Bronchial epithelial cell (primary cell): ENCODE data around the gene CENPM. TPM values are rescaled to one million over a fixed set of nuclear protein-coding genes. Genes with fewer than 3 reads are reported as not detected.

ENCODE experiments used
- DNase-seq: peaks from one replicate; pipeline ENCODE4 v3.0.0-alpha.2; 2010; ENCODE audit warnings: low read depth
- FAIRE-seq: peaks from 2 replicates; lab custom pipeline; 2011; peaks lifted over from hg19 to GRCh38; lab: Jason Lieb, UNC
- H3K27me3 ChIP-seq: 2 replicates; pipeline ENCODE4 v1.5.1; 2011; ENCODE audit warnings: low read length; ENCODE audit not compliant: control insufficient read depth, insufficient read depth
- H3K36me3 ChIP-seq: 2 replicates; pipeline ENCODE4 v1.5.1; 2011; ENCODE audit warnings: low read length; ENCODE audit not compliant: control insufficient read depth, insufficient read depth
- H3K4me3 ChIP-seq: 2 replicates; pipeline ENCODE4 v1.5.1; 2011; ENCODE audit warnings: mild to moderate bottlenecking, low read depth, low read length, control low read depth
- total RNA-seq: library from RNA; depleted of rRNA; stranded (reverse); fragments of >200 nt; gene quantifications from 2 replicates; pipeline ENCODE4 v1.2.1, GENCODE V29; 2014
- TF ChIP-seq, protein P1 (sequence below): IDR thresholded peaks from 2 replicates; pipeline ENCODE4 v1.5.1; 2011; ENCODE audit warnings: mild to moderate bottlenecking, moderate library complexity, low read length, control low read depth, inconsistent platforms; ENCODE audit not compliant: insufficient read depth, severe bottlenecking

CENPM gene
- total RNA-seq, 1 donor from 2014 or later = 1.3 TPM

DNA sequence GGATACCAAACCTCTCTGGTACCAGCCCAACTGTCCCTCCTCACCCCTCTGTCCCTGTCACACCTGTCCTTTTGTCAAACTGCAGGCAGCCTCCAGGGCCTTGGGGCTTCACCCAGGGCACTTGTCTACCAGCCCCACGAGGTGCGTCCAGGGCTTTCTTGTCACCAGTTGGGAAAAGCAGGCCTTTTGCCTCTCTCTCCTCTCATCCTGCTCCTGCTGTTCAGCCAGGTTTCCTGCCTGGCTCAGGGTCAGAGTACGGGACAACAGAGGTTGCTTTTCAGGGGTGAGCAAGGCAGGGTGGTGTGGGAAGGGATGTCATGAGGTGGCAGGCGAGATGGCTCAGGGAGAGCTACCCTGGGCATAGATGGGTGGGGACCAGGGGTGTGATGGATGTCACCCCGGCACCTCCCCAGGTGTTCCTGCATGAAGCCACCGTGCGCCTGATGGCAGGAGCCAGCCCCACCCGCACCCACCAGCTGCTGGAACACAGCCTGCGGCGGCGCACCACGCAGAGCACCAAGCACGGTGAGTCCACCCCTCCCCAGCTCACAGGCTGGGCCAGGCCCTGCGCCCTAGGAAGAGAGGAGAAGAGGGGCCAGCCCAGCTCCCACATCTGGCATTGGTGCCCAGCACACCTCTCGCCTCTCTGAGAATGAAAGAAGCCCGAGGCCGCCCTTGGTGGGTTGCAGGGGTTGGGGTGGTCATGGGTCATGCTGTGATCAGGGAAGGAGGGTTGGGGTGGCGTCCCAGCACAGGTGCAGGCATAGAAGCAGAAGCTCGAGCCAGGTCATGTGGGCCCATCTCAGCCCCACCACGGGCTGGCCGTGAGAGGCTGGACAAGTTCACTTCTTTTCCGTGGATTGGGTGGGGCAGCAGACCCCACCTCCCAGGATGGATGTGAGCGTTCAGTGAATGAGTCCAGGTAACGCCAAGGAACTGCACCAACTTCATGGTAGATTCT, 42.2 kb downstream of the CENPM start:
- peaks cover 41% of the 10 kb centered on the region for H3K36me3 ChIP-seq
- H3K4me3 ChIP-seq = no peak overlapping the region
- DNase-seq (no peak), FAIRE-seq (no peak)
- TF ChIP-seq, protein P1, sequence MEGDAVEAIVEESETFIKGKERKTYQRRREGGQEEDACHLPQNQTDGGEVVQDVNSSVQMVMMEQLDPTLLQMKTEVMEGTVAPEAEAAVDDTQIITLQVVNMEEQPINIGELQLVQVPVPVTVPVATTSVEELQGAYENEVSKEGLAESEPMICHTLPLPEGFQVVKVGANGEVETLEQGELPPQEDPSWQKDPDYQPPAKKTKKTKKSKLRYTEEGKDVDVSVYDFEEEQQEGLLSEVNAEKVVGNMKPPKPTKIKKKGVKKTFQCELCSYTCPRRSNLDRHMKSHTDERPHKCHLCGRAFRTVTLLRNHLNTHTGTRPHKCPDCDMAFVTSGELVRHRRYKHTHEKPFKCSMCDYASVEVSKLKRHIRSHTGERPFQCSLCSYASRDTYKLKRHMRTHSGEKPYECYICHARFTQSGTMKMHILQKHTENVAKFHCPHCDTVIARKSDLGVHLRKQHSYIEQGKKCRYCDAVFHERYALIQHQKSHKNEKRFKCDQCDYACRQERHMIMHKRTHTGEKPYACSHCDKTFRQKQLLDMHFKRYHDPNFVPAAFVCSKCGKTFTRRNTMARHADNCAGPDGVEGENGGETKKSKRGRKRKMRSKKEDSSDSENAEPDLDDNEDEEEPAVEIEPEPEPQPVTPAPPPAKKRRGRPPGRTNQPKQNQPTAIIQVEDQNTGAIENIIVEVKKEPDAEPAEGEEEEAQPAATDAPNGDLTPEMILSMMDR = no peak
- H3K27me3 ChIP-seq = no peaks in the 10 kb centered on the region

- DNase-seq (no peak), FAIRE-seq (no peak)
- no peaks in the 10 kb centered on the region for H3K27me3 ChIP-seq
- TF ChIP-seq, protein P1 = no peak
- no peak overlapping the region for H3K4me3 ChIP-seq
- H3K36me3 ChIP-seq = peaks cover 56% of the 10 kb centered on the region
These were observed 44.0 kb downstream of the CENPM start for GRCh38 chr22:41902932-41903421.

- Histone ChIP-seq H3K27me3 (no peaks in the 10 kb centered on the region), H3K4me3 (no peak overlapping the region), H3K36me3 (peaks cover 61% of the 10 kb centered on the region)
- FAIRE-seq (peak; percentile 55), DNase-seq (no peak)
- TF ChIP-seq, protein P1 = no peak
These were observed 44.9 kb downstream of the CENPM start for GRCh38 chr22:41902016-41902415.

DNA sequence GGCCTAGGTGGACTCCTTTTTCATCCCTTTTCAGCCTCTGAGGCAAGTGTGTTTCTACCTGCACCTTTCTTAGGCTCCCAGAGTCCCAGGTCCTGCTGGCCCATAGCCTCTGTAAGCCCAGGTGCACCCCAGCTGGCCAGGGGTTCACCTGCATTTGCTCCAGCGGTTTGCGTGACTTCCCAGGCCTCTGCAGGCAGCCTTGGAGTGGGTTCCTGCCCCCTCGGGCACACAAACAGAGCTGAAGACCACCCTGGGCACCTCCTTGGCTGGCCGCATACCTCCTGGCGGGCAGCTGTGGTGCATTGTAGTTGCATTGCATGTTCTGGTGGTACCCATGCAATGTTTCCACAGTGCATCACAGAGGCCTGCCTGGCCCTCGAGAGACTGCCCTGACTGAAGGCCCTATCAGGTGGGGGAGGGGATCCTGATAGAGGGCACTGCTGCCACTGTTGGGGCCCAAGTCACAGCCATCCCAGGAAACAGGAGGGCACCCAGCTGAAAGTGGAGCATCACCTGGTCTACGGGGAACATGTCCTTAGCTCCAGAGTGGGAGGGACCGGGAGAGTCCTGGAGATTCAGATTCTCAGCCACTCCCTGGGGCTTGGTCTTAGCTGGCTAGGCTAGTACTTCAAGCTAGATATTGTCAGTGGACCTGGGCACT, 46.2 kb downstream of the CENPM start:
- FAIRE-seq (no peak), DNase-seq (no peak)
- H3K27me3 ChIP-seq = no peaks in the 10 kb centered on the region
- no peak overlapping the region for H3K4me3 ChIP-seq
- TF ChIP-seq, protein P1 = no peak
- peaks cover 66% of the 10 kb centered on the region for H3K36me3 ChIP-seq

DNA sequence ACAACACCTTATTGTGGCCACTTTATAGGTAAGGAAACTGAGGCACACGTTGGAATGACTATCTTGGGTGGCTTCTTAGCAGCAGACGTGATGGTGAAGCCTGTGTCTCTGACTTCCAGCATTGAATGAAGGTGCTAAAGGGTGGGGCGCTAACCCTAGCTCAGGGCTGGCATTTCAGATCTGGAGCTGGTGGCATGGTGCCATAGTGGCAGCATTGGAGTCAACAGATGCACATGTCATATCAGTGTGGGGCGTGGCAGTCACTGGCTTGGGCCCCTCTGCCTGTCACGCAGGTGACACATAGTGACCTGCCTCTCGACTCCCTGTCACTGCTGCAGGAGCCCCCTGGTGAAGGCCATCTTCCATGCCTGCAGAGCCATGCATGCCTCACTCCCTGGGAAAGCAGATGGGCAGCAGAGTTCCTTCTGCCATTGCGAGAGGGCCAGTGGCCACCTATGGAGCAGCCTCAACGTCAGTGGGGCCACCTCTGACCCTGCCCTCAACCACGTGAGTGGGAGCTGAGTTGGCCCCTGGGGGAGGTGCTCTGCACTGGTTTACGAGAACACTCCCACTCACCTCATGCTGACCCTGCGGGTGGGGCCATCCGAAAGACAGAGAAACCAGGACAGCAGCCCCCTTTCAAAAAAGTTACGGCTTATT, 46.8 kb downstream of the CENPM start:
- FAIRE-seq (no peak), DNase-seq (no peak)
- H3K27me3 ChIP-seq = no peaks in the 10 kb centered on the region
- TF ChIP-seq, protein P1 = no peak
- H3K36me3 ChIP-seq = peaks cover 62% of the 10 kb centered on the region
- H3K4me3 ChIP-seq = no peak overlapping the region
